ENCODE data around the gene LCP1.
A peak's percentile ranks its signal among the peaks of the same experiment; 100 is the strongest.

The LCP1 gene

GRCh38 chr13:46114613-46115012 is 67.4 kb downstream of the LCP1 start:
- peaks cover 20% of the 10 kb centered on the region for H3K36me3 ChIP-seq (ENCODE audit: insufficient read depth, low read length)
- DNase-seq (ENCODE audit: low read depth, low spot score): no peak
- H3K9me3 ChIP-seq (ENCODE audit: low read depth, low read length): peaks cover 10% of the 10 kb centered on the region; the same call in 1 of the 2 replicates
- H3K27ac ChIP-seq: peak overlapping the region; percentile 100
- TF ChIP-seq EZH2 (IDR thresholded peaks at IDR 0.05) (no peak), POLR2AphosphoS5 (IDR thresholded peaks at IDR 0.05; ENCODE audit: borderline replicate concordance, low read depth, low read length) (no peak), FOXP2 (optimal IDR thresholded peaks at IDR 0.05; ENCODE audit: control extremely low read depth, extremely low read length, insufficient read depth) (no peak)
- peak overlapping the region; percentile 87 for H3K9ac ChIP-seq (ENCODE audit: insufficient read length)
- H3K4me3 ChIP-seq: no peak overlapping the region

- DNase-seq (ENCODE audit: low read depth, low spot score): no peak
- TF ChIP-seq POLR2AphosphoS5 (IDR thresholded peaks at IDR 0.05; ENCODE audit: borderline replicate concordance, low read depth, low read length): no peak
- peaks cover 2% of the 10 kb centered on the region; the same call in 1 of the 2 replicates for H3K9me3 ChIP-seq (ENCODE audit: low read depth, low read length)
Measured at GRCh38 chr13:46113596-46113995, 68.4 kb downstream of the LCP1 start.

GRCh38 chr13:46111151-46111550 is 70.8 kb downstream of the LCP1 start:
- Histone ChIP-seq H3K4me3 (peak overlapping the region; percentile 18; the same call in 1 of the 2 replicates), H3K27ac (peak overlapping the region; percentile 100; the same call in 1 of the 2 replicates)

More at GRCh38 chr13:46113596-46113995, 68.4 kb downstream of the LCP1 start:
- no peak overlapping the region for H3K4me3 ChIP-seq
- peak overlapping the region; percentile 100 for H3K27ac ChIP-seq
- peak overlapping the region; percentile 87 for H3K9ac ChIP-seq (ENCODE audit: insufficient read length)
- H3K36me3 ChIP-seq (ENCODE audit: insufficient read depth, low read length): peaks cover 11% of the 10 kb centered on the region

GRCh38 chr13:46109451-46109850 is 72.5 kb downstream of the LCP1 start:
- peaks cover 9% of the 10 kb centered on the region for H3K36me3 ChIP-seq (ENCODE audit: insufficient read depth, low read length)
- no peak overlapping the region for H3K4me3 ChIP-seq
- TF ChIP-seq EZH2 (IDR thresholded peaks at IDR 0.05): no peak
- no peak for TF ChIP-seq POLR2AphosphoS5 (IDR thresholded peaks at IDR 0.05; ENCODE audit: borderline replicate concordance, low read depth, low read length)
- no peak overlapping the region for H3K9ac ChIP-seq (ENCODE audit: insufficient read length)
- no peak for DNase-seq (ENCODE audit: low read depth, low spot score)
- peak overlapping the region; percentile 74; the same call in 1 of the 2 replicates for H3K27ac ChIP-seq
- no peaks in the 10 kb centered on the region; the same call in 1 of the 2 replicates for H3K9me3 ChIP-seq (ENCODE audit: low read depth, low read length)

More at GRCh38 chr13:46111151-46111550, 70.8 kb downstream of the LCP1 start:
- Histone ChIP-seq H3K9me3 (ENCODE audit: low read depth, low read length) (no peaks in the 10 kb centered on the region; the same call in 1 of the 2 replicates), H3K36me3 (ENCODE audit: insufficient read depth, low read length) (peaks cover 9% of the 10 kb centered on the region), H3K9ac (ENCODE audit: insufficient read length) (no peak overlapping the region)
- DNase-seq (ENCODE audit: low read depth, low spot score): no peak
- no peak for TF ChIP-seq FOXP2 (optimal IDR thresholded peaks at IDR 0.05; ENCODE audit: control extremely low read depth, extremely low read length, insufficient read depth)
- no peak for TF ChIP-seq EZH2 (IDR thresholded peaks at IDR 0.05)
- TF ChIP-seq POLR2AphosphoS5 (IDR thresholded peaks at IDR 0.05; ENCODE audit: borderline replicate concordance, low read depth, low read length): no peak

- Histone ChIP-seq H3K36me3 (ENCODE audit: insufficient read depth, low read length) (peaks cover 7% of the 10 kb centered on the region), H3K27ac (peak overlapping the region; percentile 91), H3K4me3 (peak overlapping the region; percentile 60), H3K9ac (ENCODE audit: insufficient read length) (peak overlapping the region; percentile 36), H3K9me3 (ENCODE audit: low read depth, low read length) (no peaks in the 10 kb centered on the region; the same call in 1 of the 2 replicates)
- TF ChIP-seq EZH2 (IDR thresholded peaks at IDR 0.05): no peak
- no peak for TF ChIP-seq FOXP2 (optimal IDR thresholded peaks at IDR 0.05; ENCODE audit: control extremely low read depth, extremely low read length, insufficient read depth)
- DNase-seq (ENCODE audit: low read depth, low spot score): no peak
Measured at GRCh38 chr13:46106839-46107371, 75.1 kb downstream of the LCP1 start.

DNA sequence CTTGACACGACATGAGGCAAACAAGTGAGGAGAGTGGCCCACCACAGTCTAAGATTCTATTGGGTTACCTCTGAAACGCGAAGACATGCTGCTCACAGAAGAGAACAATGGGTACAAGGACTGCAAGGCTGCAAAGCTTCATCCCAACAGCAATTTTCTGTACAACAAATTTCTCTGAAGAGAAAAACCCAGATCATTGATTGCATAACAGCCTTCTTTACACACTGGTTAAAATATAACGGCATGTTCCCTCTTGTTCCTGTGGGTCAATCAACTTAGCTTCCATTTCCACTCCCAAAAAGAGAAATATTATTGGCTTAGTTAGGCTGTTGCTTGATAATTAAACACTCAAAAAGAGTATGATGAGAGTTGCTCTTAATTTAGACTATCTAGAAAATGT is 77.1 kb downstream of the LCP1 start, which contains the start of gene CPB2:
TSS of gene CPB2 (minus strand) at position 166 of the 400 bp plus-strand sequence. CDS start at position 142, 24 bp downstream.
- TF ChIP-seq EZH2 (IDR thresholded peaks at IDR 0.05) (no peak), POLR2AphosphoS5 (IDR thresholded peaks at IDR 0.05; ENCODE audit: borderline replicate concordance, low read depth, low read length) (no peak), FOXP2 (optimal IDR thresholded peaks at IDR 0.05; ENCODE audit: control extremely low read depth, extremely low read length, insufficient read depth) (no peak)
- Histone ChIP-seq H3K4me3 (no peak within 1 kb of the TSS), H3K27ac (0 out of 2 replicates have a peak within 1 kb of the TSS, but pooled peaks have one; percentile 15), H3K9ac (ENCODE audit: insufficient read length) (no peak within 1 kb of the TSS), H3K36me3 (ENCODE audit: insufficient read depth, low read length) (no peaks in the 10 kb centered on the region), H3K9me3 (ENCODE audit: low read depth, low read length) (no peaks in the 10 kb centered on the region)
- DNase-seq (ENCODE audit: low read depth, low spot score): no peak

GRCh38 chr13:46103037-46103436 is 78.9 kb downstream of the LCP1 start:
- TF ChIP-seq POLR2AphosphoS5 (IDR thresholded peaks at IDR 0.05; ENCODE audit: borderline replicate concordance, low read depth, low read length) (no peak), FOXP2 (optimal IDR thresholded peaks at IDR 0.05; ENCODE audit: control extremely low read depth, extremely low read length, insufficient read depth) (no peak), EZH2 (IDR thresholded peaks at IDR 0.05) (no peak)
- Histone ChIP-seq H3K36me3 (ENCODE audit: insufficient read depth, low read length) (no peaks in the 10 kb centered on the region), H3K9me3 (ENCODE audit: low read depth, low read length) (no peaks in the 10 kb centered on the region), H3K4me3 (no peak overlapping the region), H3K27ac (peak overlapping the region; percentile 87), H3K9ac (ENCODE audit: insufficient read length) (no peak overlapping the region)
- no peak for DNase-seq (ENCODE audit: low read depth, low spot score)

DNA sequence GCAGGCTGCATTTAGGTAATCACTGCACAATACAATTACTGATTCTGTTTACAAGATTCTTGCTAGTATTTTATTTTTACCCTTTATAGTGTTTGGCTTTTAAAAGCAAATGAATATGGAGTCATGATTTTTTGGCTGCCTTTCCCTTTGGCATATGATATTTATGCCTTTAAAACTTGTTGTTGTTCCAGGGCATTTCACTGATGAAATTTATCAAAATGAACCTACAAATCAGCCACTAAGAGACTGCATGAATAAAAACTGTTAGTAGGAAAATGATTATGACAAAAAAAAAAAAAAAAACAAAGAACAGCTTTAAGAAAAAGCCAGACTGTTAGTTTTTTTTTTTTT is 79.7 kb downstream of the LCP1 start:
- Histone ChIP-seq H3K27ac (peak overlapping the region; percentile 87), H3K9ac (ENCODE audit: insufficient read length) (peak overlapping the region; percentile 4), H3K36me3 (ENCODE audit: insufficient read depth, low read length) (no peaks in the 10 kb centered on the region), H3K9me3 (ENCODE audit: low read depth, low read length) (no peaks in the 10 kb centered on the region), H3K4me3 (peak overlapping the region; percentile 36)
- TF ChIP-seq FOXP2 (optimal IDR thresholded peaks at IDR 0.05; ENCODE audit: control extremely low read depth, extremely low read length, insufficient read depth): no peak
- TF ChIP-seq POLR2AphosphoS5 (IDR thresholded peaks at IDR 0.05; ENCODE audit: borderline replicate concordance, low read depth, low read length): no peak
- no peak for TF ChIP-seq EZH2 (IDR thresholded peaks at IDR 0.05)
- DNase-seq (ENCODE audit: low read depth, low spot score): no peak
